Measurements from ENCODE around the gene ALDH18A1.

DNA sequence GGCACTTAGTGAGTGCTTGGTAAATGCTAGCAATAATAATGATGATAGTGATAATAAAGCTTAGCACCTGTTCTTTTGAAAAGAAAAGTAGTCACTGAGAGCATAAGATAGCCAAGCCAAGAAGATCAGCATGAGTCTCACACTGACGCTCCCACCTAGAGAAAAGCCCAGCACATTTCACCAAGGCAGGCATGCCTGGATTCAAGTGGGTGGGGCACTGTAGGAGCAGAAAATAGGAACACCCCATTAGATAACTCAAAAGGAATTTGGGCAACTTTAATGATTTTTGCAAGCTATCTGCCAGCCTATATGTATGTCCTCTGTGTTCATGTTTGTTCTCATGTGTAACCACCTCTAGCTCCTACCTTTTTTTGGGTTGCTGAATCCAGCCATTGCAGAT lies 77.2 kb downstream of the ALDH18A1 start:
- no peak for TF ChIP-seq JUND (IDR thresholded peaks at IDR 0.05)
- TF ChIP-seq, protein P1, sequence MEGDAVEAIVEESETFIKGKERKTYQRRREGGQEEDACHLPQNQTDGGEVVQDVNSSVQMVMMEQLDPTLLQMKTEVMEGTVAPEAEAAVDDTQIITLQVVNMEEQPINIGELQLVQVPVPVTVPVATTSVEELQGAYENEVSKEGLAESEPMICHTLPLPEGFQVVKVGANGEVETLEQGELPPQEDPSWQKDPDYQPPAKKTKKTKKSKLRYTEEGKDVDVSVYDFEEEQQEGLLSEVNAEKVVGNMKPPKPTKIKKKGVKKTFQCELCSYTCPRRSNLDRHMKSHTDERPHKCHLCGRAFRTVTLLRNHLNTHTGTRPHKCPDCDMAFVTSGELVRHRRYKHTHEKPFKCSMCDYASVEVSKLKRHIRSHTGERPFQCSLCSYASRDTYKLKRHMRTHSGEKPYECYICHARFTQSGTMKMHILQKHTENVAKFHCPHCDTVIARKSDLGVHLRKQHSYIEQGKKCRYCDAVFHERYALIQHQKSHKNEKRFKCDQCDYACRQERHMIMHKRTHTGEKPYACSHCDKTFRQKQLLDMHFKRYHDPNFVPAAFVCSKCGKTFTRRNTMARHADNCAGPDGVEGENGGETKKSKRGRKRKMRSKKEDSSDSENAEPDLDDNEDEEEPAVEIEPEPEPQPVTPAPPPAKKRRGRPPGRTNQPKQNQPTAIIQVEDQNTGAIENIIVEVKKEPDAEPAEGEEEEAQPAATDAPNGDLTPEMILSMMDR (IDR thresholded peaks at IDR 0.05; ENCODE audit: low read depth, low read length, missing input control) = no peak
- no peak for TF ChIP-seq FOXA1 (IDR thresholded peaks at IDR 0.05)
- TF ChIP-seq RAD21 (IDR thresholded peaks at IDR 0.05) = no peak
- TF ChIP-seq, protein P2, sequence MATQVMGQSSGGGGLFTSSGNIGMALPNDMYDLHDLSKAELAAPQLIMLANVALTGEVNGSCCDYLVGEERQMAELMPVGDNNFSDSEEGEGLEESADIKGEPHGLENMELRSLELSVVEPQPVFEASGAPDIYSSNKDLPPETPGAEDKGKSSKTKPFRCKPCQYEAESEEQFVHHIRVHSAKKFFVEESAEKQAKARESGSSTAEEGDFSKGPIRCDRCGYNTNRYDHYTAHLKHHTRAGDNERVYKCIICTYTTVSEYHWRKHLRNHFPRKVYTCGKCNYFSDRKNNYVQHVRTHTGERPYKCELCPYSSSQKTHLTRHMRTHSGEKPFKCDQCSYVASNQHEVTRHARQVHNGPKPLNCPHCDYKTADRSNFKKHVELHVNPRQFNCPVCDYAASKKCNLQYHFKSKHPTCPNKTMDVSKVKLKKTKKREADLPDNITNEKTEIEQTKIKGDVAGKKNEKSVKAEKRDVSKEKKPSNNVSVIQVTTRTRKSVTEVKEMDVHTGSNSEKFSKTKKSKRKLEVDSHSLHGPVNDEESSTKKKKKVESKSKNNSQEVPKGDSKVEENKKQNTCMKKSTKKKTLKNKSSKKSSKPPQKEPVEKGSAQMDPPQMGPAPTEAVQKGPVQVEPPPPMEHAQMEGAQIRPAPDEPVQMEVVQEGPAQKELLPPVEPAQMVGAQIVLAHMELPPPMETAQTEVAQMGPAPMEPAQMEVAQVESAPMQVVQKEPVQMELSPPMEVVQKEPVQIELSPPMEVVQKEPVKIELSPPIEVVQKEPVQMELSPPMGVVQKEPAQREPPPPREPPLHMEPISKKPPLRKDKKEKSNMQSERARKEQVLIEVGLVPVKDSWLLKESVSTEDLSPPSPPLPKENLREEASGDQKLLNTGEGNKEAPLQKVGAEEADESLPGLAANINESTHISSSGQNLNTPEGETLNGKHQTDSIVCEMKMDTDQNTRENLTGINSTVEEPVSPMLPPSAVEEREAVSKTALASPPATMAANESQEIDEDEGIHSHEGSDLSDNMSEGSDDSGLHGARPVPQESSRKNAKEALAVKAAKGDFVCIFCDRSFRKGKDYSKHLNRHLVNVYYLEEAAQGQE (IDR thresholded peaks at IDR 0.05) = no peak
- TF ChIP-seq SP1 (IDR thresholded peaks at IDR 0.05) = no peak
- TF ChIP-seq, protein P3, sequence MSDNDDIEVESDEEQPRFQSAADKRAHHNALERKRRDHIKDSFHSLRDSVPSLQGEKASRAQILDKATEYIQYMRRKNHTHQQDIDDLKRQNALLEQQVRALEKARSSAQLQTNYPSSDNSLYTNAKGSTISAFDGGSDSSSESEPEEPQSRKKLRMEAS (IDR thresholded peaks at IDR 0.05) = no peak
- TF ChIP-seq, protein P4, sequence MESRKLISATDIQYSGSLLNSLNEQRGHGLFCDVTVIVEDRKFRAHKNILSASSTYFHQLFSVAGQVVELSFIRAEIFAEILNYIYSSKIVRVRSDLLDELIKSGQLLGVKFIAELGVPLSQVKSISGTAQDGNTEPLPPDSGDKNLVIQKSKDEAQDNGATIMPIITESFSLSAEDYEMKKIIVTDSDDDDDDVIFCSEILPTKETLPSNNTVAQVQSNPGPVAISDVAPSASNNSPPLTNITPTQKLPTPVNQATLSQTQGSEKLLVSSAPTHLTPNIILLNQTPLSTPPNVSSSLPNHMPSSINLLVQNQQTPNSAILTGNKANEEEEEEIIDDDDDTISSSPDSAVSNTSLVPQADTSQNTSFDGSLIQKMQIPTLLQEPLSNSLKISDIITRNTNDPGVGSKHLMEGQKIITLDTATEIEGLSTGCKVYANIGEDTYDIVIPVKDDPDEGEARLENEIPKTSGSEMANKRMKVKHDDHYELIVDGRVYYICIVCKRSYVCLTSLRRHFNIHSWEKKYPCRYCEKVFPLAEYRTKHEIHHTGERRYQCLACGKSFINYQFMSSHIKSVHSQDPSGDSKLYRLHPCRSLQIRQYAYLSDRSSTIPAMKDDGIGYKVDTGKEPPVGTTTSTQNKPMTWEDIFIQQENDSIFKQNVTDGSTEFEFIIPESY (IDR thresholded peaks at IDR 0.05) = no peak
- TF ChIP-seq, protein P5, sequence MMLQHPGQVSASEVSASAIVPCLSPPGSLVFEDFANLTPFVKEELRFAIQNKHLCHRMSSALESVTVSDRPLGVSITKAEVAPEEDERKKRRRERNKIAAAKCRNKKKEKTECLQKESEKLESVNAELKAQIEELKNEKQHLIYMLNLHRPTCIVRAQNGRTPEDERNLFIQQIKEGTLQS (IDR thresholded peaks at IDR 0.05) = no peak
- TF ChIP-seq YY1 (IDR thresholded peaks at IDR 0.05) = no peak

All from liver (tissue), 3 donors.